Progenitor cell of endocrine pancreas (in vitro differentiated cells): Measurements from ENCODE around the gene OR3A3. TPM values are rescaled to one million over a fixed set of nuclear protein-coding genes. Genes with fewer than 3 reads are reported as not detected.
"Not testable (repeated sequence)": the region's sequence is repeated elsewhere in the genome, so short reads cannot be mapped to it uniquely, and the experiment has no call there.

Source experiments
- DNase-seq: peaks from one replicate; pipeline ENCODE4 v3.0.0; 2021; ENCODE audit warnings: low spot score; ENCODE audit not compliant: unreplicated experiment
- H3K27ac Mint-ChIP-seq: 2 replicates; pipeline ENCODE4 v1.8.0; 2021; ENCODE audit warnings: mild to moderate bottlenecking, moderate library complexity, mixed read lengths
- H3K27me3 Mint-ChIP-seq: 2 replicates; pipeline ENCODE4 v1.8.0; 2021; ENCODE audit warnings: mixed read lengths
- H3K36me3 Mint-ChIP-seq: 2 replicates; pipeline ENCODE4 v1.8.0; 2022; ENCODE audit warnings: mixed read lengths; ENCODE audit not compliant: insufficient read depth
- H3K4me1 Mint-ChIP-seq: 2 replicates; pipeline ENCODE4 v1.8.0; 2021; ENCODE audit warnings: low read depth, mixed read lengths
- H3K4me3 Mint-ChIP-seq: 2 replicates; pipeline ENCODE4 v1.8.0; 2021; ENCODE audit warnings: low read depth, mild to moderate bottlenecking, moderate library complexity, mixed read lengths
- H3K9me3 Mint-ChIP-seq: 2 replicates; pipeline ENCODE4 v1.8.0; 2021; ENCODE audit warnings: low read depth, mixed read lengths
- total RNA-seq: library from RNA; stranded (reverse); gene quantifications from 2 replicates; pipeline ENCODE4 v1.2.1, GENCODE V29; 2021
- TF ChIP-seq, protein P1 (sequence below): fragments of 200-600 bp; sonication (generic); IDR thresholded peaks from one replicate; pipeline ENCODE4 v1.5.0; 2021; ENCODE audit warnings: antibody characterized with exemption, mild to moderate bottlenecking; ENCODE audit not compliant: unreplicated experiment

The OR3A3 gene
- total RNA-seq, 1 donor from 2014 or later = not detected

DNA sequence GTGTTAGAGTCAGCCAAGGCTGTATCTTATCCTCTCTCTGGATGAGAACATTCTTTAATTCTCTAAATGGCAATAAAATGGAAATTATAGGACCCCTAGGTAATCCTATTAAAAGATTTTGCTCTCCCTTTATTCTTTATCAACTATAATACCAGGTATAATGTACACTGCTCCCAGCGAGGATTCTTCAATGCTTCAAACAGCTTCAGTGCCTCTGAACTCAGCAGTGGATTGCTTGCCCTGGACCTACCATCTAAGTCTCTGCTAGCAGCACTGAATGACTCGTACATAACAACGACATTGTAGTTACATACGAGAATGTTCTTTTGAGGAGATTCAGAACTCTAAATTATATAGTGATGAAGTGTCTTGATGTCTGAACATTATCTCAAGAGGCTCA is 21.4 kb upstream of the OR3A3 start:
- Mint-ChIP-seq H3K9me3 (peaks cover 40% of the 10 kb centered on the region), H3K4me3 (no peak overlapping the region), H3K27me3 (no peaks in the 10 kb centered on the region), H3K4me1 (no peaks in the 10 kb centered on the region), H3K27ac (no peak overlapping the region), H3K36me3 (peaks cover 5% of the 10 kb centered on the region)
- DNase-seq = no peak
- TF ChIP-seq, protein P1, sequence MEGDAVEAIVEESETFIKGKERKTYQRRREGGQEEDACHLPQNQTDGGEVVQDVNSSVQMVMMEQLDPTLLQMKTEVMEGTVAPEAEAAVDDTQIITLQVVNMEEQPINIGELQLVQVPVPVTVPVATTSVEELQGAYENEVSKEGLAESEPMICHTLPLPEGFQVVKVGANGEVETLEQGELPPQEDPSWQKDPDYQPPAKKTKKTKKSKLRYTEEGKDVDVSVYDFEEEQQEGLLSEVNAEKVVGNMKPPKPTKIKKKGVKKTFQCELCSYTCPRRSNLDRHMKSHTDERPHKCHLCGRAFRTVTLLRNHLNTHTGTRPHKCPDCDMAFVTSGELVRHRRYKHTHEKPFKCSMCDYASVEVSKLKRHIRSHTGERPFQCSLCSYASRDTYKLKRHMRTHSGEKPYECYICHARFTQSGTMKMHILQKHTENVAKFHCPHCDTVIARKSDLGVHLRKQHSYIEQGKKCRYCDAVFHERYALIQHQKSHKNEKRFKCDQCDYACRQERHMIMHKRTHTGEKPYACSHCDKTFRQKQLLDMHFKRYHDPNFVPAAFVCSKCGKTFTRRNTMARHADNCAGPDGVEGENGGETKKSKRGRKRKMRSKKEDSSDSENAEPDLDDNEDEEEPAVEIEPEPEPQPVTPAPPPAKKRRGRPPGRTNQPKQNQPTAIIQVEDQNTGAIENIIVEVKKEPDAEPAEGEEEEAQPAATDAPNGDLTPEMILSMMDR = no peak

DNA sequence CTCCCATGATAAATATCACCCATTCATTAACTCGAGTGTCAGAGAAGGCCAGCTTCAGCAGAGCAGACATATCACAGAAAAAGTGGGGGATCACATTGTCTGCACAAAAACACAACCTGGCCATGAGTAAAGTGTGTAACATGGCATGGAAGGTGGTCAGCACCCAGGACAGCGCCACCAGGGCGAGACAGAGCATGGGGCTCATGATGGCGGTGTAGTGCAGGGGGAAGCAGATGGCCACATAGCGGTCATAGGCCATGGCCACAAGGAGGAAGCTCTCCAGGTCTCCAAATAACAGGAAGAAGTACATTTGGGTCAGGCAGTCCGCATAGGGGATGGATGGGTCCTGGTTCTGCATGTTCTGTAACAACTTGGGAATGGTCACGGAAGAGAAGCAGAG is 13.4 kb upstream of the OR3A3 start:
- not testable (repeated sequence) for H3K4me1 Mint-ChIP-seq, H3K36me3 Mint-ChIP-seq, H3K4me3 Mint-ChIP-seq, H3K27ac Mint-ChIP-seq, H3K27me3 Mint-ChIP-seq, DNase-seq
- H3K9me3 Mint-ChIP-seq = peaks cover 56% of the 10 kb centered on the region

DNA sequence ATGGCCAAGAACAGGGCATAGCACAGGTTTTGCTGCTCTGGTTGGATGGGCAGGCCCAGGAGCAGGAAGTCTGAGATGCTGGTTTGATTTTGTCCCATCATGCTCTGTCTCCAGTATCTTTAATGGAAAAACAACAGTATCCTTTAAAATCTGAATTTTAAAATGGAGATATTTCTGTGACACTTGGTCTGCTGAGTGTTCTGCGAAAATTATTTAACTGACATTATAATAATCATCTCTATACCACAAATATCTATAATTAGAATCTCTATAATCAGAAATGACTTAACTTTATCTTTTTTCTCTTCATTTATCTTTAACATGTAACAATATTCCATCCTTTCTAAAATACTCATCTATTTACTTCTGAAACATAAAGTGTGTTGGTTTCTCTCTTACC is 12.9 kb upstream of the OR3A3 start, which contains the start of gene OR1E1:
OR1E1 (minus strand) TSS at position 101 of the 400 bp plus-strand sequence; CDS start at position 101, 0 bp downstream.
- H3K9me3 Mint-ChIP-seq = peaks cover 59% of the 10 kb centered on the region
- no peak for DNase-seq
- H3K4me1 Mint-ChIP-seq = no peaks in the 10 kb centered on the region
- H3K27ac Mint-ChIP-seq = no peak within 1 kb of the TSS
- no peak within 1 kb of the TSS for H3K4me3 Mint-ChIP-seq
- peaks cover 4% of the 10 kb centered on the region for H3K36me3 Mint-ChIP-seq
- no peaks in the 10 kb centered on the region for H3K27me3 Mint-ChIP-seq
- TF ChIP-seq, protein P1 = no peak

DNA sequence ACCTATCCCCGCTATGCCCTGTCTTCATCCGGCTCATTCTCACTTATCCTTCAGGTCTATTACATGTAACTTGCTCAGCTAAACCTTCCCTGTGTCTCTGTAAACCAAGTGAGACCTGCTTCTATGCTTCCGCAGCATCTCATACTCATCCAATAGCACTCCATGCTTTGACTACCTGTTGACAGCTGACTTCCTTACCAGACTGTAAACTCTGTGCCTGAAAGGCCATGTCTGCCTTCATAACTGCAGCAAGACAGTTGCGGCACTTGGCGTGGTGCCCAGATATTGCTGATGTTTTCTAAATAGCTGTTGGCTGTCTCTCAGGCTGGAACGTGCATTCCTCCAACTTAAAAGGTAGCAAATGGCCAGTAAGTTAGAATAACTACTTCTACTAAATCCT is 11.1 kb upstream of the OR3A3 start:
- Mint-ChIP-seq H3K4me3 (no peak overlapping the region), H3K27ac (no peak overlapping the region), H3K4me1 (no peaks in the 10 kb centered on the region), H3K36me3 (no peaks in the 10 kb centered on the region), H3K27me3 (no peaks in the 10 kb centered on the region), H3K9me3 (peaks cover 56% of the 10 kb centered on the region)
- TF ChIP-seq, protein P1 = no peak
- no peak for DNase-seq

DNA sequence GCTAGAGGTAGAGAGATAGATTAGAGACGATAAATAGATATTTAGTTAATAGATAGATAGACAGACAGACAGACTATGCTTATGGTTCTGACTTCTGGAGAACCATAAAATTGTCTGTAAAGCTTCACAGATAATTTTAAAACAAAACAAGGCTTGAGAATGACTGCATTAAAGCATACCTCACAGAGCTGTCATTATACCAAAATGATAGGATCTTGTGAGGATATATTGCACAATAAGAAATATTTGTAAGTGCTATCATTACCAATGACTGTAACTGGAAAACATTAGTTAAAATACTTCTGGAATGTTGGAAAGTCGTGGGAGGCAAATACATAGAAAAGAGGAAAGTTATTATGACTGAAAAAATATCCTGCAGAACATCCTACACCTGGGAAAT is 9.4 kb upstream of the OR3A3 start:
- no peaks in the 10 kb centered on the region for H3K4me1 Mint-ChIP-seq

DNA sequence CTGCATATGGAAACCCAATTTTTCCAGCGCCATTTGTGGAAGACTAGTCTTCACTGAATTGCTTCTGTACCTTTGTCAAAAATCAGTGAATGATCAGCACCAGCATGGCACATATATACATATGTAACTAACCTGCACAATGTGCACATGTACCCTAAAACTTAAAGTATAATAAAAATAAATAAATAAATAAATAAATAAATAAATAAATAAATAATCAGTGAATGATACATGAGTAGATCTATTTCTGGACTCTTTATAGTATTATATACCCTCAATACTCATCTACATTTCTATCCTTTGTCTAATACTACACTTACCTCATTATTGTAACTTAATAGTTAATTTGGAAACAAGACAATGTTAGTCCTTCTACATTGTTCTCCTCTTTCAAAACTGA is 7.3 kb upstream of the OR3A3 start:
- not testable (repeated sequence) for H3K4me3 Mint-ChIP-seq, DNase-seq, H3K27me3 Mint-ChIP-seq, H3K36me3 Mint-ChIP-seq, H3K4me1 Mint-ChIP-seq, H3K27ac Mint-ChIP-seq
- peaks cover 68% of the 10 kb centered on the region for H3K9me3 Mint-ChIP-seq

More for the DNA sequence above, 9.4 kb upstream of the OR3A3 start:
- TF ChIP-seq, protein P1 = no peak
- no peak overlapping the region for H3K27ac Mint-ChIP-seq
- no peak for DNase-seq
- H3K36me3 Mint-ChIP-seq = no peaks in the 10 kb centered on the region
- no peaks in the 10 kb centered on the region for H3K27me3 Mint-ChIP-seq
- H3K9me3 Mint-ChIP-seq = peaks cover 62% of the 10 kb centered on the region
- H3K4me3 Mint-ChIP-seq = no peak overlapping the region

DNA sequence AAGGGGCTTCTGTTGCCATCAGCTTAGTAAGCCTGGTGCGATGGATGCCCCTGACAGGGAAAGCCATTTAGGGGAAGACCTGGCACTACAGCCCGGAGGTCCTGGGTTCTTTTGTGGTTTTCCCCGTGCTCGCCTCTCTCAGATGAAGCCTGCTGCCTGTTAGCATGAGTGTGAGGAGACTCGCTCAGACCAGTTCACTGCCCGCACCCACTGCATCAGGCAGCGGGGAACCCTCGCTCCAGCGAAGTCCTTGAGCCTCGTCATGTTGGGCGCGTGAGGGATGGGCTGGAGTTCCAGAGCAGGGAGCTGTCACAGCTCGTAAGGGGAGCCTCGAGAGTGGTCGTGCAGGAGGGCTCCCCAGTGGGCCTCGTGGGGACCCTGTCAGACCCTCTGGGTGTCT is 1.0 kb downstream of the OR3A3 start:
- H3K4me3 Mint-ChIP-seq, DNase-seq, H3K36me3 Mint-ChIP-seq, H3K27ac Mint-ChIP-seq, H3K4me1 Mint-ChIP-seq, H3K27me3 Mint-ChIP-seq: not testable (repeated sequence)
- peaks cover 44% of the 10 kb centered on the region for H3K9me3 Mint-ChIP-seq
